LNCAP (cell line): ENCODE results near the gene GALNT15.

Source experiments
- CTCF ChIP-seq: fragments of 450-650 bp; IDR thresholded peaks from 2 replicates; pipeline ENCODE4 v1.5.1; 2017; ENCODE audit warnings: mild to moderate bottlenecking

GALNT15 gene

DNA sequence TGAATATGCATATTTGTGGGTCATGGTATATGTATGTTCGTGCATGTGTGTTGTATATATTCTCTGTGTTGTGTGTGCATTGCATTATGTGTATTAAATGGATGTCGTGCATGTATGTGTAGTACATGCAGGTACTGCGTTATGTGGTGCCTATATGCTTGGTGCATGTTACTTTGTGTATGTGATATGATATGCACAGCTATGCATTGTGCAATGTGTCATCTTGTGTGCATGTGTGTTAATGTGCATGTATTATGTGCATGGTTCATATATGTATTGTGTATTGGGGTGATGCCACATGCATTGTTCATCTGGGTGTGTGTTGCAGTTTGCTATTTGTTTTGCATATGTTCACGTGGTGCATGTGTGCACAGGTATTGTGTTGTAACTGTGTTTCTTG is 2.9 kb downstream of the GALNT15 start:
- no peak for TF ChIP-seq CTCF

DNA sequence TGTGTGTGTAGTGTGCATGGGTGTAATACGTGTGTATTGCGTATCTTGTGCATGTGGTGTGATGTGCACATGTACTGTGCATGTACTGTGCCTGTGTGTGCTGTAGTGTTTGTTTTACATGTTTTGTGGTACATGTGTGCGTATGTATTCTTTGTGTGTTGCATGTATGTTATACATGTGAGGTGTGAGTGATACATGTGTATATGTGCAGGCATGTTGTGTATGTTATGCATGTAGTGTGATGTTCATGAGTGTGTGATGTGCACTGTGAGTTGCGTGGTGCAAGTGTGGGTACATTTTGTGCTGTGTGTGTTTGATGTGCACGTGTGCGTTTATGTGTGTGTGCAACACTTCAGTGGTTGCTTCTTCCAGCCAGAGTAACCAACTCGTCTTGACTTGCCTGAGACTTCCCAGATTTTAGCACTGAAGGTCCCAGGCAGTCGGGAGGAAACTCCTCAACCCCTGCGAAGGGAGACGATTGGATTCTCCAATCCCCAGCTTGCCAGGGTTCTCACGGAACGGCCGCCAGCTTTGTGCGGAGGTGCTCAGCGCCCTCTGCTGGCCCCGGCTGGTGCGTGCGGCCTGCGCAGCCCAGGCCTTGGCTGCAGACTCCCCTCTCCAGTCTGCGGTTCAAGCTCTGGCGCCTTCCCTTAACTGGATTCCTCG is 3.6 kb downstream of the GALNT15 start:
- TF ChIP-seq CTCF, result peak; percentile 98

DNA sequence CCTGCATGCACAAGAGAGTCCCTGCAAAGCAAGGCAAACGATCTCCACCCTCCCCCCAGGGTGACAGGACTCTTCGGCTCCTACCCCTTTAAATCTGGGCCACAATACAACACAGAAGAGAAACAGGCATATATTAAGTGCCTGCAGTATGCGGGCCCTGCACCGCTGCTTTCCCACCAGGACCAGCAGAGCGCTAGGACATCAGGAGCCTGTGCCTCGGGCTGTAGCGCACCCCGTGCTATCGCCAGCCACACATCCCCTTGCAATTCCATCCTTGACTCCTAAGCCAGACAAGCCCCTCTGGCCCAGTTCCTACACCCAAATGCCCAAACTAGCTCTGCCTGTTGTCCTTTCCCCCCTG is 4.1 kb downstream of the GALNT15 start:
- TF ChIP-seq CTCF, result peak; percentile 2

DNA sequence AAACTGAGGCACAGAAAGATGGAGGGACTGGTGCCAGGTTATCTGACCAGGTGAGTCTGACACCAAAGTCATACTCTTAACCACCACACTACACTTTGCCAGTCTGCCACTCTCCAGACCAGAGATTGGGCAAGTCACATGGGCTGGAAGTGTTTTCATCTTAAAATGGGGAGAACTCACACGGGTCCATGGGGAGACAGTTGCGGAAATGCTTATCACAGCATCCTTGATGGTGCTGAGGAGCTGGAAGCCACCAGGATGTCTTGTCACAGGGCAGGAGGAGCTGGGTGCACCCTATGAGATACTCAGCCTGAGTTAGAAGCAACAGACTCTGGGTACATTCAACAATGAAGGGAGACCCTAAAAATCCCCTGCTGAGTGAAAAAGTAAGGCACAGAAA is 4.8 kb downstream of the GALNT15 start:
- no peak for TF ChIP-seq CTCF

DNA sequence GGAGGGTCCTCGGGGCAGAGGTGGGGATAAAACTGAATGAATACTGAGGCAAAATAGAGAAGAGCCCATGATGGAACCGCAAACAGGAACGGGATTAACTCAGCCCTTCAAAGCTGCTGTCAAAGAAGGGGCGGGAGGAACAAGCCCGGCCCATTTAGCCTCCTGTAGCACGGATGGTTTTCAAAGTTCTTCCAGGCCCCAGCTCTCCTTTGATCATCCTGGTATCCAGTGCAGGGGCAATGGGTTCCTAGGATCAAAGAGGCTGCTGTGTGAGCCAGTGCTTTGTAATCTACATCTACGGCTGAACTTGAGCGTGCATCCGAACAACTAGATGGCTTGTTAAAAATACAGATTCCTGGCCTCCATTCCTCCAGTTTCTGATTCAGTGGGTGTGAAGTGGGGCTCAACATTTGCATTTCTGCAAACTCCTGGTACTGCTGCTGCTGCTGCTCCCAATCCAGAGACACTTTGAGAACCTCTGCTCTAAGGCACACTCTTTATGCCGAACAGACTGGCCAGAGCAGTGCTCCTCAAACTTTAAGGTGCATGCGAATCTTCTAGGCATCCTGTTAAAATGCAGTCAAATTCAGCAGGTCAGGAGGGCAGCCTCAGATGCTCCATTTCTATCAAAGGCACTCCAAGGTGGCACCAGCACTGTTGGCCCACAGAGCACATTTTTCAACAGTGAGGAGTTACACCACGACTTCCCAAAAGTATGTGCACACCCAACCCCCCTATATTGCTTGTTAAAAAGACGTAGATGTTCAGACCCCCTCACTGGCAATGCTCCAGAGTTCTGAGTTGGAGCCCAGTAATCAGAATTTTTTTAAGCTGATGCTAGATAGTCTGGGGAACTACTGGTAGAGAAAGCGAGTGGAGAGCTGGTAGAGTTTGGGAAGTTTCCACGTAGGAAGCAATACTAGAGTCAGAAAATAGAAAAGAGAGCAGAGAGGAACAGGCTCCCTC is 5.6 kb downstream of the GALNT15 start:
- no peak for TF ChIP-seq CTCF

GRCh38 chr3:16180737-16181134 is 6.3 kb downstream of the GALNT15 start:
- TF ChIP-seq CTCF, result no peak

GRCh38 chr3:16181361-16181760 is 6.9 kb downstream of the GALNT15 start:
- TF ChIP-seq CTCF, result no peak
